HG02588 (cell line): ENCODE measurements around the gene PRRC2A.

Experiments
- ATAC-seq: cut with Tn5 transposase; IDR thresholded peaks from one replicate; pipeline ENCODE4 v1.9.1; 2021; ENCODE audit warnings: mild to moderate bottlenecking, moderate library complexity; ENCODE audit not compliant: unreplicated experiment

Gene PRRC2A

GRCh38 chr6:31620586-31621319, at the start of gene PRRC2A:
PRRC2A (plus strand) TSS chr6:31620715; CDS start chr6:31622790, 2,075 bp downstream.
- peak; percentile 61 for ATAC-seq

DNA sequence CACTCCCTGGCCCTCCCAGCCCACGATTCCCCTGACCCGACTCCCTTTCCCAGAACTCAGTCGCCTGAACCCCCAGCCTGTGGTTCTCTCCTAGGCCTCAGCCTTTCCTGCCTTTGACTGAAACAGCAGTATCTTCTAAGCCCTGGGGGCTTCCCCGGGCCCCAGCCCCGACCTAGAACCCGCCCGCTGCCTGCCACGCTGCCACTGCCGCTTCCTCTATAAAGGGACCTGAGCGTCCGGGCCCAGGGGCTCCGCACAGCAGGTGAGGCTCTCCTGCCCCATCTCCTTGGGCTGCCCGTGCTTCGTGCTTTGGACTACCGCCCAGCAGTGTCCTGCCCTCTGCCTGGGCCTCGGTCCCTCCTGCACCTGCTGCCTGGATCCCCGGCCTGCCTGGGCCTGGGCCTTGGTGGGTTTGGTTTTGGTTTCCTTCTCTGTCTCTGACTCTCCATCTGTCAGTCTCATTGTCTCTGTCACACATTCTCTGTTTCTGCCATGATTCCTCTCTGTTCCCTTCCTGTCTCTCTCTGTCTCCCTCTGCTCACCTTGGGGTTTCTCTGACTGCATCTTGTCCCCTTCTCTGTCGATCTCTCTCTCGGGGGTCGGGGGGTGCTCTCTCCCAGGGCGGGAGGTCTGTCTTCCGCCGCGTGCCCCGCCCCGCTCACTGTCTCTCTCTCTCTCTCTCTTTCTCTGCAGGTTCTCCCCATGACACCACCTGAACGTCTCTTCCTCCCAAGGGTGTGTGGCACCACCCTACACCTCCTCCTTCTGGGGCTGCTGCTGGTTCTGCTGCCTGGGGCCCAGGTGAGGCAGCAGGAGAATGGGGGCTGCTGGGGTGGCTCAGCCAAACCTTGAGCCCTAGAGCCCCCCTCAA, 48.2 kb upstream of the PRRC2A start, which contains the start of gene LTA:
TSS of gene LTA (plus strand) at position 249 of the 871 bp plus-strand sequence. CDS start at position 703, 454 bp downstream.
- peak; percentile 32 for ATAC-seq

DNA sequence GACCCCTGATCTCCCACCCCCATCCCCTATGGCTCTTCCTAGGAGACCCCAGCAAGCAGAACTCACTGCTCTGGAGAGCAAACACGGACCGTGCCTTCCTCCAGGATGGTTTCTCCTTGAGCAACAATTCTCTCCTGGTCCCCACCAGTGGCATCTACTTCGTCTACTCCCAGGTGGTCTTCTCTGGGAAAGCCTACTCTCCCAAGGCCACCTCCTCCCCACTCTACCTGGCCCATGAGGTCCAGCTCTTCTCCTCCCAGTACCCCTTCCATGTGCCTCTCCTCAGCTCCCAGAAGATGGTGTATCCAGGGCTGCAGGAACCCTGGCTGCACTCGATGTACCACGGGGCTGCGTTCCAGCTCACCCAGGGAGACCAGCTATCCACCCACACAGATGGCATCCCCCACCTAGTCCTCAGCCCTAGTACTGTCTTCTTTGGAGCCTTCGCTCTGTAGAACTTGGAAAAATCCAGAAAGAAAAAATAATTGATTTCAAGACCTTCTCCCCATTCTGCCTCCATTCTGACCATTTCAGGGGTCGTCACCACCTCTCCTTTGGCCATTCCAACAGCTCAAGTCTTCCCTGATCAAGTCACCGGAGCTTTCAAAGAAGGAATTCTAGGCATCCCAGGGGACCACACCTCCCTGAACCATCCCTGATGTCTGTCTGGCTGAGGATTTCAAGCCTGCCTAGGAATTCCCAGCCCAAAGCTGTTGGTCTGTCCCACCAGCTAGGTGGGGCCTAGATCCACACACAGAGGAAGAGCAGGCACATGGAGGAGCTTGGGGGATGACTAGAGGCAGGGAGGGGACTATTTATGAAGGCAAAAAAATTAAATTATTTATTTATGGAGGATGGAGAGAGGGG, 47.0 kb upstream of the PRRC2A start:
- ATAC-seq = no peak

DNA sequence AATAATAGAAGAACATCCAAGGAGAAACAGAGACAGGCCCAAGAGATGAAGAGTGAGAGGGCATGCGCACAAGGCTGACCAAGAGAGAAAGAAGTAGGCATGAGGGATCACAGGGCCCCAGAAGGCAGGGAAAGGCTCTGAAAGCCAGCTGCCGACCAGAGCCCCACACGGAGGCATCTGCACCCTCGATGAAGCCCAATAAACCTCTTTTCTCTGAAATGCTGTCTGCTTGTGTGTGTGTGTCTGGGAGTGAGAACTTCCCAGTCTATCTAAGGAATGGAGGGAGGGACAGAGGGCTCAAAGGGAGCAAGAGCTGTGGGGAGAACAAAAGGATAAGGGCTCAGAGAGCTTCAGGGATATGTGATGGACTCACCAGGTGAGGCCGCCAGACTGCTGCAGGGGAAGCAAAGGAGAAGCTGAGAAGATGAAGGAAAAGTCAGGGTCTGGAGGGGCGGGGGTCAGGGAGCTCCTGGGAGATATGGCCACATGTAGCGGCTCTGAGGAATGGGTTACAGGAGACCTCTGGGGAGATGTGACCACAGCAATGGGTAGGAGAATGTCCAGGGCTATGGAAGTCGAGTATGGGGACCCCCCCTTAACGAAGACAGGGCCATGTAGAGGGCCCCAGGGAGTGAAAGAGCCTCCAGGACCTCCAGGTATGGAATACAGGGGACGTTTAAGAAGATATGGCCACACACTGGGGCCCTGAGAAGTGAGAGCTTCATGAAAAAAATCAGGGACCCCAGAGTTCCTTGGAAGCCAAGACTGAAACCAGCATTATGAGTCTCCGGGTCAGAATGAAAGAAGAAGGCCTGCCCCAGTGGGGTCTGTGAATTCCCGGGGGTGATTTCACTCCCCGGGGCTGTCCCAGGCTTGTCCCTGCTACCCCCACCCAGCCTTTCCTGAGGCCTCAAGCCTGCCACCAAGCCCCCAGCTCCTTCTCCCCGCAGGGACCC, 46.1 kb upstream of the PRRC2A start:
- ATAC-seq = no peak

GRCh38 chr6:31575335-31575901, 45.1 kb upstream of the PRRC2A start, which contains the start of gene TNF:
TNF (plus strand) TSS chr6:31575565; CDS start chr6:31575742, 177 bp downstream.
- ATAC-seq = no peak

DNA sequence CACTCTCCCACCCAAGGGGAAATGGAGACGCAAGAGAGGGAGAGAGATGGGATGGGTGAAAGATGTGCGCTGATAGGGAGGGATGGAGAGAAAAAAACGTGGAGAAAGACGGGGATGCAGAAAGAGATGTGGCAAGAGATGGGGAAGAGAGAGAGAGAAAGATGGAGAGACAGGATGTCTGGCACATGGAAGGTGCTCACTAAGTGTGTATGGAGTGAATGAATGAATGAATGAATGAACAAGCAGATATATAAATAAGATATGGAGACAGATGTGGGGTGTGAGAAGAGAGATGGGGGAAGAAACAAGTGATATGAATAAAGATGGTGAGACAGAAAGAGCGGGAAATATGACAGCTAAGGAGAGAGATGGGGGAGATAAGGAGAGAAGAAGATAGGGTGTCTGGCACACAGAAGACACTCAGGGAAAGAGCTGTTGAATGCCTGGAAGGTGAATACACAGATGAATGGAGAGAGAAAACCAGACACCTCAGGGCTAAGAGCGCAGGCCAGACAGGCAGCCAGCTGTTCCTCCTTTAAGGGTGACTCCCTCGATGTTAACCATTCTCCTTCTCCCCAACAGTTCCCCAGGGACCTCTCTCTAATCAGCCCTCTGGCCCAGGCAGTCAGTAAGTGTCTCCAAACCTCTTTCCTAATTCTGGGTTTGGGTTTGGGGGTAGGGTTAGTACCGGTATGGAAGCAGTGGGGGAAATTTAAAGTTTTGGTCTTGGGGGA, 44.4 kb upstream of the PRRC2A start:
- ATAC-seq = no peak

- no peak for ATAC-seq
Measured at GRCh38 chr6:31576897-31577578, 43.5 kb upstream of the PRRC2A start.

DNA sequence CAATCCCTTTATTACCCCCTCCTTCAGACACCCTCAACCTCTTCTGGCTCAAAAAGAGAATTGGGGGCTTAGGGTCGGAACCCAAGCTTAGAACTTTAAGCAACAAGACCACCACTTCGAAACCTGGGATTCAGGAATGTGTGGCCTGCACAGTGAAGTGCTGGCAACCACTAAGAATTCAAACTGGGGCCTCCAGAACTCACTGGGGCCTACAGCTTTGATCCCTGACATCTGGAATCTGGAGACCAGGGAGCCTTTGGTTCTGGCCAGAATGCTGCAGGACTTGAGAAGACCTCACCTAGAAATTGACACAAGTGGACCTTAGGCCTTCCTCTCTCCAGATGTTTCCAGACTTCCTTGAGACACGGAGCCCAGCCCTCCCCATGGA, 42.9 kb upstream of the PRRC2A start:
- ATAC-seq = no peak

DNA sequence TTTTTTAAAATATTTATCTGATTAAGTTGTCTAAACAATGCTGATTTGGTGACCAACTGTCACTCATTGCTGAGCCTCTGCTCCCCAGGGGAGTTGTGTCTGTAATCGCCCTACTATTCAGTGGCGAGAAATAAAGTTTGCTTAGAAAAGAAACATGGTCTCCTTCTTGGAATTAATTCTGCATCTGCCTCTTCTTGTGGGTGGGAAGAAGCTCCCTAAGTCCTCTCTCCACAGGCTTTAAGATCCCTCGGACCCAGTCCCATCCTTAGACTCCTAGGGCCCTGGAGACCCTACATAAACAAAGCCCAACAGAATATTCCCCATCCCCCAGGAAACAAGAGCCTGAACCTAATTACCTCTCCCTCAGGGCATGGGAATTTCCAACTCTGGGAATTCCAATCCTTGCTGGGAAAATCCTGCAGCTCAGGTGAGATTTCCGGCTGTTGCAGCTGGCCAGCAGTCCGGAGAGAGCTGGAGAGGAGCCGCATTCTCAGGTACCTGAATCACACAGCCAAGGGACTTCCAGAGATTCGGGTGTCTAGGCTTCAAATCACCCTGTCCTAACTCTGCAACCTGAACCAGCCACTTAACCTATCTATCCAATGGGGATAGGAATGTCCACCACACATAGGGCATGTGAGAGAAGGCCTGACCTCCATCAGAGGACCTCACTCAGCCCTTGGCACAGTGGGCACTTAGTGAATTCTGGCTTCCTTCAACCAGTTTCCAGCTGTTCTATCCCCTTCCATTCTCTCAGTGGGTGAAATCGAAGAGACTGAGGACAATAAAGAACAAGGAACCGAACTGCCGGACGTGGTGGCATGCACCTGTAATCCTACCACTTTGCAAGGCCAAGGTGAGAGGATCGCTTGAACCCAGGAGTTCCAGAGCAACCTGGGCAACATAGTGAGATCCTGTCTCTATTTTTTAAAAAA, 42.1 kb upstream of the PRRC2A start:
- ATAC-seq = no peak

DNA sequence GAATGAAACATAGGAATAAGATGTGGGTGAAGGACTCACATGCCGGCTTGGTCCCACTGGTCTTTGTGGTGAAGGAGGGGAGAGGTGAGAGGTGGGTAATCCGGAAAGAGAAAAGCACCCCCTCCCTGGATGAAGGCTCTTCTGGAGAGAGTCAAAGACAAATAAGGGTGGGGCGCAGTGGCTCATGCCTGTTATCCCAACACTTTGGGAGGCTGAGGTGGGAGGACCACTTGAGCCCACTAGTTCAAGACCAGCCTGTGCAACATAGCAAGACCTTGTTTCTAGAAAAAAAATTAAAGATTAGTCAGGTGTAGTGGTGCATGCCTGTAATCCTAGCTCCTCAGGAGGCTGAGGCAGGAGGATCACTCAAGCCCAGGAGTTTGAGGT, 41.4 kb upstream of the PRRC2A start:
- no peak for ATAC-seq

GRCh38 chr6:31579546-31580437, 40.7 kb upstream of the PRRC2A start:
- ATAC-seq = no peak

GRCh38 chr6:31580438-31580740, 40.1 kb upstream of the PRRC2A start:
- ATAC-seq = no peak

DNA sequence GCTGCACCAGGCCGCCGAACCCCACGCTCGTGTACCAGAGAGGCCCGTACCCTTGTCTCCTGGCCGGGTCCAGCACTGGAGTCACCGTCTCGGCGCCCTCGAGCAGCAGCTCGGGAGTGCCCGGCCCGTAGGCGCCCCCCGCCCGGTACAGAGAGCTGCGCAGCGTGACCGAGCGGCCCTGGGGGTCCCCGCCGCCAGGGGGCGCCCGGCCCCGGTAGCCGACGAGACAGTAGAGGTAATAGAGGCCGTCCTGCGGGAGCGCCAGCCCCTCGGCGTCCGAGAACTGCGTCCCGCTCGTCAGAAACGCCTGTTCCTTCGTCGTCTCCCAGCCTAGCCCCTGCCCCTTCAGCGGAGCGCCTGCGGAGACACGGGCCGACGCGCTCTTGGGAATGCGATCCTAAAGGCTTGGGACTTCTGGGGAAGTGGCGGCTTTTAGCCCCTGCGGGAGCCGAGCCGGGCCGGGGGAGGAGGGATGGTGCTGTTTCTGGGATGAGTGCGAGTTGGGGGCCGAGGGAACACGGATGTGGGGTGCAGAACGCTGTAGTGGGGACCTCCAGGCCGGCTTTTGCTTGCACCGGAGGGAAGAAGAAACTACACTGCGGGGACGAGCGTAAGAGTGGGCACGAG, 39.6 kb upstream of the PRRC2A start:
- peak; percentile 46 for ATAC-seq

- no peak for ATAC-seq
Measured at GRCh38 chr6:31581434-31582229, 38.9 kb upstream of the PRRC2A start.

- no peak for ATAC-seq
Measured at GRCh38 chr6:31582230-31582643, 38.3 kb upstream of the PRRC2A start, which contains the start of gene LTB. LTB (minus strand) TSS chr6:31582424; CDS start chr6:31582417, 7 bp downstream.
